ENCODE data around the gene CORIN. TPM values are rescaled to one million over a fixed set of nuclear protein-coding genes. Genes with fewer than 3 reads are reported as not detected.
"Not testable (repeated sequence)": the region's sequence is repeated elsewhere in the genome, so short reads cannot be mapped to it uniquely, and the experiment has no call there.

The CORIN gene
- total and polyA plus RNA-seq, 4 donors = 1.4 to 1.9 (median 1.7) TPM

- Histone ChIP-seq H3K4me1 (ENCODE audit: control insufficient read depth, insufficient read depth, low read length) (no peaks in the 10 kb centered on the region), H3K4me3 (ENCODE audit: low read depth, low read length) (no peak overlapping the region), H3K27ac (ENCODE audit: low read depth, low read length) (no peak overlapping the region), H3K9me3 (ENCODE audit: control insufficient read depth, insufficient read depth, low read length) (no peaks in the 10 kb centered on the region), H3K27me3 (ENCODE audit: control insufficient read depth, insufficient read depth, low read length) (no peaks in the 10 kb centered on the region), H3K36me3 (ENCODE audit: control insufficient read depth, insufficient read depth, low read length) (peaks cover 4% of the 10 kb centered on the region)
- WGBS (ENCODE audit: insufficient coverage) = no CpG with 5 or more reads among the region's 2 CpGs
- no peak for DNase-seq (ENCODE audit: low read depth in 4 of 6, low spot score in 6 of 6)
These were observed 280.6 kb downstream of the CORIN start for GRCh38 chr4:47557255-47557654.

DNA sequence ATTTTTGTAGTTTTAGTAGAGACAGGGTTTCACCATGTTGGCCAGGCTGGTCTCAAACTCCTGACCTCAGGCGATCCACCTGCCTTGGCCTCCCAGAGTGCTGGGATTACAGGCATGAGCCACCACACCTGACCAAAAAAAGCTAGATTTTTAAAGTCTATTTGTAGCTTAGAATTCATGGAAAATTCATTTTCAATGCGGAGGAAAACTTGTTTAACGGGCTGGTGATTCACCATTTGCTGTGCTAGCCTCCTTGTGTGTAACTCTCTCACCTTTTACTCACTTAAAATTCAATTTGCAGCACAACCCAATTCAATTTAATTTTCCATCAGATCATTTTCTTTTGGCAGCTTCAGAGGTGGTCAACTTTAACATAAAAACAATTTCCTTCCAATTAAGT lies 281.9 kb downstream of the CORIN start:
- not testable (repeated sequence) for H3K9me3 ChIP-seq (ENCODE audit: control insufficient read depth, insufficient read depth, low read length); H3K4me3 ChIP-seq (ENCODE audit: low read depth, low read length); H3K36me3 ChIP-seq (ENCODE audit: control insufficient read depth, insufficient read depth, low read length); H3K4me1 ChIP-seq (ENCODE audit: control insufficient read depth, insufficient read depth, low read length); H3K27me3 ChIP-seq (ENCODE audit: control insufficient read depth, insufficient read depth, low read length); H3K27ac ChIP-seq (ENCODE audit: low read depth, low read length)
- DNase-seq (ENCODE audit: low read depth in 4 of 6, low spot score in 6 of 6) = peak in 1 of 6 donors; percentile 11
- 95% methylated on average over 3 of the region's 3 CpGs for WGBS (ENCODE audit: insufficient coverage)

GRCh38 chr4:47553329-47554125 lies 284.3 kb downstream of the CORIN start:
- Histone ChIP-seq H3K4me3 (ENCODE audit: low read depth, low read length) (no peak overlapping the region), H3K4me1 (ENCODE audit: control insufficient read depth, insufficient read depth, low read length) (no peaks in the 10 kb centered on the region), H3K9me3 (ENCODE audit: control insufficient read depth, insufficient read depth, low read length) (no peaks in the 10 kb centered on the region), H3K27ac (ENCODE audit: low read depth, low read length) (no peak overlapping the region), H3K36me3 (ENCODE audit: control insufficient read depth, insufficient read depth, low read length) (peaks cover 6% of the 10 kb centered on the region), H3K27me3 (ENCODE audit: control insufficient read depth, insufficient read depth, low read length) (no peaks in the 10 kb centered on the region)
- no CpG with 5 or more reads among the region's 2 CpGs for WGBS (ENCODE audit: insufficient coverage)
- no peak for DNase-seq (ENCODE audit: low read depth in 4 of 6, low spot score in 6 of 6)

GRCh38 chr4:47551682-47552081 lies 286.2 kb downstream of the CORIN start:
- no peaks in the 10 kb centered on the region for H3K27me3 ChIP-seq (ENCODE audit: control insufficient read depth, insufficient read depth, low read length)
- no peak overlapping the region for H3K4me3 ChIP-seq (ENCODE audit: low read depth, low read length)
- H3K4me1 ChIP-seq (ENCODE audit: control insufficient read depth, insufficient read depth, low read length) = no peaks in the 10 kb centered on the region
- peaks cover 2% of the 10 kb centered on the region for H3K36me3 ChIP-seq (ENCODE audit: control insufficient read depth, insufficient read depth, low read length)
- H3K27ac ChIP-seq (ENCODE audit: low read depth, low read length) = no peak overlapping the region
- no peaks in the 10 kb centered on the region for H3K9me3 ChIP-seq (ENCODE audit: control insufficient read depth, insufficient read depth, low read length)
- DNase-seq (ENCODE audit: low read depth in 4 of 6, low spot score in 6 of 6) = no peak

DNA sequence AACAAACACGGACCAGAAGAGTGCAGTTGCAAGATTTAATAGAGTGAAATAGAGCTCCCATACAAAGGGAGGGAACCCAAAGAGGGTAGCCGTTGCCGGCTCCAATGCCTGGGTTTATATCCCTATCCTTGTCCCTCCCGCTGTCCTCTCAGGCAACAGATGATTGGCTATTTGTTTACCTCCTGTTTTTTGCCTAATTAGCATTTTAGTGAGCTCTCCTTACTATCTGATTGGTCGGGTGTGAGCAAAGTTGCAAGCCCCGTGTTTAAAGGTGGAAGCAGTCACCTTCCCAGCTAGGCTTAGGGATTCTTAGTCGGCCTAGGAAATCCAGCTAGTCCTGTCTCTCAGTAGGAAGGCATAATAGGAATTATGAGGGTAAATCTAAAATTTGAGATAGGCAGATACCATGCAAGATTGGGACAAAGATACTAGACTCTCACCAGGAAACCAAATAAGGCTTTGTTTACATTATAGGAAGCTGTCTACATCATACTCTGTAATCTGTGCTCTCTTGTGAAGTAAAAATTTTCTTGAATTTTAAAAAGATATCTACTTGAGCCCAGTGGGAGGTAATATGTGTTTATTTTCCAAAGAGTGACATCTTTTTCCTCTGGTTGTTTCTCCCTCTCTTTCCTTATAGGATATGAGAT lies 286.8 kb downstream of the CORIN start:
- H3K27ac ChIP-seq (ENCODE audit: low read depth, low read length) = no peak overlapping the region
- no peak for DNase-seq (ENCODE audit: low read depth in 4 of 6, low spot score in 6 of 6)
- no peaks in the 10 kb centered on the region for H3K27me3 ChIP-seq (ENCODE audit: control insufficient read depth, insufficient read depth, low read length)
- H3K4me3 ChIP-seq (ENCODE audit: low read depth, low read length) = no peak overlapping the region
- H3K36me3 ChIP-seq (ENCODE audit: control insufficient read depth, insufficient read depth, low read length) = peaks cover 2% of the 10 kb centered on the region
- no peaks in the 10 kb centered on the region for H3K4me1 ChIP-seq (ENCODE audit: control insufficient read depth, insufficient read depth, low read length)
- 93% methylated on average over 4 of the region's 7 CpGs for WGBS (ENCODE audit: insufficient coverage)
- H3K9me3 ChIP-seq (ENCODE audit: control insufficient read depth, insufficient read depth, low read length) = no peaks in the 10 kb centered on the region

- not testable (repeated sequence) for H3K4me1 ChIP-seq (ENCODE audit: control insufficient read depth, insufficient read depth, low read length); H3K4me3 ChIP-seq (ENCODE audit: low read depth, low read length); H3K9me3 ChIP-seq (ENCODE audit: control insufficient read depth, insufficient read depth, low read length); H3K27me3 ChIP-seq (ENCODE audit: control insufficient read depth, insufficient read depth, low read length); H3K27ac ChIP-seq (ENCODE audit: low read depth, low read length); H3K36me3 ChIP-seq (ENCODE audit: control insufficient read depth, insufficient read depth, low read length); DNase-seq (ENCODE audit: low read depth in 4 of 6, low spot score in 6 of 6)
- 97% methylated on average over 6 of the region's 7 CpGs for WGBS (ENCODE audit: insufficient coverage)
These were observed 287.5 kb downstream of the CORIN start for GRCh38 chr4:47550357-47550756.

Small RNAs within 50 kb of the gene (small RNA-seq; reads per million reads assigned to genes)
- not detected for gene MIR8053 (ENCODE audit: low replicate concordance)

Other genes starting within 250 kb of the CORIN start
- gene NFXL1, start 76.5 kb upstream of the CORIN start, total RNA-seq = 10 to 100 TPM; 13.3 to 19.9 TPM
- gene NFXL1, start 76.5 kb upstream of the CORIN start, polyA plus RNA-seq (ENCODE audit: insufficient read length in 2 of 2) = 10 to 100 TPM; 12.7 to 14.3 TPM
- 1 to 10 TPM in 1 of 2 donors, under 1 TPM in 1; 0.61 to 1.1 TPM for gene CNGA1, start 178.6 kb upstream of the CORIN start, total RNA-seq
- gene CNGA1, start 178.6 kb upstream of the CORIN start, polyA plus RNA-seq (ENCODE audit: insufficient read length in 2 of 2) = under 1 TPM; 0.06 to 0.49 TPM
- gene NIPAL1, start 178.7 kb upstream of the CORIN start, total RNA-seq = 1 to 10 TPM; 1.9 to 2.8 TPM
- gene NIPAL1, start 178.7 kb upstream of the CORIN start, polyA plus RNA-seq (ENCODE audit: insufficient read length in 2 of 2) = 1 to 10 TPM; 1.0 to 1.4 TPM